ENCODE measurements around the gene BDH1.
"Not testable (repeated sequence)": the region's sequence is repeated elsewhere in the genome, so short reads cannot be mapped to it uniquely, and the experiment has no call there.

BDH1 gene

GRCh38 chr3:197571074-197571879, 15.5 kb upstream of the BDH1 start:
- H3K4me3 ChIP-seq (ENCODE audit: control insufficient read depth in 1 of 7, extremely low read depth in 1 of 7, insufficient read depth in 4 of 7, low read depth in 2 of 7, low read length in 6 of 7); H3K4me1 ChIP-seq (ENCODE audit: control extremely low read depth in 1 of 4, control insufficient read depth in 4 of 4, insufficient read depth in 4 of 4, low read length in 3 of 4); DNase-seq; CTCF ChIA-PET; H3K27ac ChIP-seq (ENCODE audit: insufficient read depth in 1 of 2, low read depth in 1 of 2, low read length in 2 of 2, poor library complexity in 1 of 2, severe bottlenecking in 2 of 2); POLR2A ChIA-PET; H3K36me3 ChIP-seq (ENCODE audit: control insufficient read depth in 4 of 4, insufficient read depth in 4 of 4, low read length in 3 of 4); H3K9me3 ChIP-seq (ENCODE audit: control extremely low read depth in 1 of 5, control insufficient read depth in 4 of 5, insufficient read depth in 2 of 5, low read depth in 1 of 5, low read length in 4 of 5); H3K27me3 ChIP-seq (replicated peaks in 2 of 5; ENCODE audit: control insufficient read depth in 4 of 5, insufficient read depth in 5 of 5, low read length in 4 of 5): not testable (repeated sequence)
- WGBS (ENCODE audit: insufficient coverage) = 100% methylated on average over 2 of the region's 4 CpGs

- H3K9me3 ChIP-seq (ENCODE audit: control extremely low read depth in 1 of 5, control insufficient read depth in 4 of 5, insufficient read depth in 2 of 5, low read depth in 1 of 5, low read length in 4 of 5); H3K36me3 ChIP-seq (ENCODE audit: control insufficient read depth in 4 of 4, insufficient read depth in 4 of 4, low read length in 3 of 4); H3K27ac ChIP-seq (ENCODE audit: insufficient read depth in 1 of 2, low read depth in 1 of 2, low read length in 2 of 2, poor library complexity in 1 of 2, severe bottlenecking in 2 of 2); POLR2A ChIA-PET; H3K4me1 ChIP-seq (ENCODE audit: control extremely low read depth in 1 of 4, control insufficient read depth in 4 of 4, insufficient read depth in 4 of 4, low read length in 3 of 4); DNase-seq; CTCF ChIA-PET; H3K4me3 ChIP-seq (ENCODE audit: control insufficient read depth in 1 of 7, extremely low read depth in 1 of 7, insufficient read depth in 4 of 7, low read depth in 2 of 7, low read length in 6 of 7); H3K27me3 ChIP-seq (replicated peaks in 2 of 5; ENCODE audit: control insufficient read depth in 4 of 5, insufficient read depth in 5 of 5, low read length in 4 of 5): not testable (repeated sequence)
- no CpG with 5 or more reads among the region's 2 CpGs for WGBS (ENCODE audit: insufficient coverage)
Observed at GRCh38 chr3:197569433-197569832, 13.7 kb upstream of the BDH1 start.

DNA sequence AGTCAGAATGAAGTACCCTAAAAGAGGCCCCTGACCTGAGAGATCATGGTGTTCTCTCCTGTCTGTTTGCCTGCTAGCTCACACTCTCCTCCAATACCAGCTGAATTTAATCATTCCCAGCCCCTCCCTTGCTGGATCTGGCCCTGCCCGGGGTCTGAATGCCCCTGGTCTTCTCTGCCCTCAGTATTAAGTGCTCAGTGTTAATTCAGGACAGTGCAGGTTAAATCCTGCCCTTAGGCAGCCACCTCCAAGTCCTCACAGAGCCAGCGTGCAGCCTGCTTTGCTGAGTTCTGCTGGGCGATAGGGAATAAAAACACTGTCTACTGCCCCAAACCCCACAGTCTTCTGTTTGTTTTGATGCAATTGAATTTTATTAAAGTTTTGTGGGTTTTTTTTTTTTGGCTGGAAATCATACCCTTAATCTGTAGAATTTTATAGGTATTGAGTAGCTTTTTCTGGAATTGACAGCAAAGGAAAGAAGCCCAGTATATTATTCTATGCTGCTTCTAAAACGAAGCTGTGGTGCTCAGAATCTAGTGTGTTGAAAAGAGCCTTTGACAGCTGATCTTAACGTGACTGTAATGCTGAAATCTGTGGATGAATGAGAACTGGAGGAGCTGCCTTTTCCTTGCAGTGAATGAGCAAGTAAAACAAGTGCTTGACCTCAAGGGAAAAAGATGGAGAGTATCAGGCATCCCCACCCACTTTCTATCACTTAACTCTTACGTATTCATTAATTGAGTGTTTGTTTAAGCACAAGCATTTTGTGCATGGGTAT, 12.3 kb upstream of the BDH1 start:
- ChIA-PET CTCF (interaction anchor here (0.6 to 2.1 kb wide), 2 partner anchors 9 to 31 kb away, joined by 3 to 7 read pairs; no protein-coding TSS in a partner anchor), POLR2A (no interaction called here)
- H3K27ac ChIP-seq (ENCODE audit: insufficient read depth in 1 of 2, low read depth in 1 of 2, low read length in 2 of 2, poor library complexity in 1 of 2, severe bottlenecking in 2 of 2) = no peak overlapping the region
- no peak overlapping the region for H3K4me3 ChIP-seq (ENCODE audit: control insufficient read depth in 1 of 7, extremely low read depth in 1 of 7, insufficient read depth in 4 of 7, low read depth in 2 of 7, low read length in 6 of 7)
- WGBS (ENCODE audit: insufficient coverage) = 87% methylated on average over 3 of the region's 6 CpGs
- no peaks in the 10 kb centered on the region for H3K27me3 ChIP-seq (replicated peaks in 2 of 5; ENCODE audit: control insufficient read depth in 4 of 5, insufficient read depth in 5 of 5, low read length in 4 of 5)
- peaks cover 0 to 9% (median 0%) of the 10 kb centered on the region in 5 experiments for H3K9me3 ChIP-seq (ENCODE audit: control extremely low read depth in 1 of 5, control insufficient read depth in 4 of 5, insufficient read depth in 2 of 5, low read depth in 1 of 5, low read length in 4 of 5)
- DNase-seq = no peak
- no peaks in the 10 kb centered on the region for H3K4me1 ChIP-seq (ENCODE audit: control extremely low read depth in 1 of 4, control insufficient read depth in 4 of 4, insufficient read depth in 4 of 4, low read length in 3 of 4)
- H3K36me3 ChIP-seq (ENCODE audit: control insufficient read depth in 4 of 4, insufficient read depth in 4 of 4, low read length in 3 of 4) = no peaks in the 10 kb centered on the region

DNA sequence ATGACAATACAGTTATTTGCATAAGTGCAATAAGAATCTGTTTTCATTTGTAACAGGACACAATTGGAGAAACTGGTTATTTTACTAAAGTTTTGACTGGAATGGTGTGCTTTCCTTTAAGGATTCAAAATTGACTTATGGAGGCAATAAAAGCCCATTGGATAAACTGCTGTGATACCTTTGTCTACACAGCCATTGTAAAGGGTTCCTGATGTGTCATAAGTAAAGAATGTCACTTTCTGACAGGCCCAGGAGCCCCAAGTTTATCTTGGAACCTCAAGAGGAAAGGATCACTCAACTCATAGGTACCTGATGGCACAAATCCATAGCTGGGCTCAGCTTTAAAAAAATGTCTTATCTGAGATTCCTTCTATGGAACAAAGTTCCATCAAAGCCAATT, 10.4 kb upstream of the BDH1 start:
- ChIA-PET CTCF (interaction anchor here (2.1 kb wide), 1 partner anchor 33 kb away, joined by 7 read pairs; no protein-coding TSS in a partner anchor), POLR2A (interaction anchor here (0.6 kb wide), 1 partner anchor 175 kb away, joined by 3 read pairs; no protein-coding TSS in a partner anchor)
- H3K27ac ChIP-seq (ENCODE audit: insufficient read depth in 1 of 2, low read depth in 1 of 2, low read length in 2 of 2, poor library complexity in 1 of 2, severe bottlenecking in 2 of 2); DNase-seq; H3K27me3 ChIP-seq (replicated peaks in 2 of 5; ENCODE audit: control insufficient read depth in 4 of 5, insufficient read depth in 5 of 5, low read length in 4 of 5); H3K9me3 ChIP-seq (ENCODE audit: control extremely low read depth in 1 of 5, control insufficient read depth in 4 of 5, insufficient read depth in 2 of 5, low read depth in 1 of 5, low read length in 4 of 5); H3K36me3 ChIP-seq (ENCODE audit: control insufficient read depth in 4 of 4, insufficient read depth in 4 of 4, low read length in 3 of 4); H3K4me3 ChIP-seq (ENCODE audit: control insufficient read depth in 1 of 7, extremely low read depth in 1 of 7, insufficient read depth in 4 of 7, low read depth in 2 of 7, low read length in 6 of 7); H3K4me1 ChIP-seq (ENCODE audit: control extremely low read depth in 1 of 4, control insufficient read depth in 4 of 4, insufficient read depth in 4 of 4, low read length in 3 of 4): not testable (repeated sequence)

DNA sequence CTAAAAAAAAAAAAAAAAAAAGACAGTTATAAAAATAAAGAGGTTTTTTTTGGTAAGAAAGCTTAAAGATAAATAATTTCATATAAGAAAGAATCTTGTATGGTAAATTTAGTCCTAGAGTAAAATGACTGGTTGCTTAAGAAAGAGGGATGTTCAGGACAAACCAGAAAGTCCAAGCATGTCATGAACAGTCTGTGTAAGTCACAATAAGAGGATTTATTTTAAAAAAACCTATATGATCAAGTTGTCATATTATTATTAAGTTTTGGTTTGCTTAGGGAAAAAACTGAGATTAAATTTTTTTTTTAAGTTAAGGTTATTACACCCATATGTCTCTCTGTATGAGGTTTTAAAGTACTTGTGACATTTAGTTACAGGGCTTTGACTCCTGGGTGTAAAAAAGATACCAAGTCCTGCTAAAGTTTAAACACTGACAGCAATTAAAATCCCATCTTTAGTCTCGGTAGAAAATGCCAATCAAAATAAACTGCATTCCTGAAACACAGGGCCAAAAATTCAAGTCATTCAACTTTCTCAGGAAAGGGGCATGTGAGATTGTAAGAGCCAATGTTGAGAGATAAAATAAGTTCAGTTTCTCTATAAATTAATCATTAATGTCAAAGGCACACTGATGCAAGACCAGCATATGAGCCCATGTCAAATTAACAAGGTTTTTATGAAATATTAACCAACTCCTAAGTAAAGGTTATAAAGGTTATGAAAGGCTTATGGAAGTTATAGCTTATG, 8.5 kb upstream of the BDH1 start:
- CTCF ChIA-PET = no interaction called here
- Histone ChIP-seq H3K4me1 (ENCODE audit: control extremely low read depth in 1 of 4, control insufficient read depth in 4 of 4, insufficient read depth in 4 of 4, low read length in 3 of 4) (no peaks in the 10 kb centered on the region), H3K27ac (ENCODE audit: insufficient read depth in 1 of 2, low read depth in 1 of 2, low read length in 2 of 2, poor library complexity in 1 of 2, severe bottlenecking in 2 of 2) (no peak overlapping the region), H3K9me3 (ENCODE audit: control extremely low read depth in 1 of 5, control insufficient read depth in 4 of 5, insufficient read depth in 2 of 5, low read depth in 1 of 5, low read length in 4 of 5) (peaks cover 0 to 6% (median 0%) of the 10 kb centered on the region in 5 experiments), H3K36me3 (ENCODE audit: control insufficient read depth in 4 of 4, insufficient read depth in 4 of 4, low read length in 3 of 4) (no peaks in the 10 kb centered on the region), H3K4me3 (ENCODE audit: control insufficient read depth in 1 of 7, extremely low read depth in 1 of 7, insufficient read depth in 4 of 7, low read depth in 2 of 7, low read length in 6 of 7) (no peak overlapping the region), H3K27me3 (replicated peaks in 2 of 5; ENCODE audit: control insufficient read depth in 4 of 5, insufficient read depth in 5 of 5, low read length in 4 of 5) (peaks cover 0 to 7% (median 0%) of the 10 kb centered on the region in 5 experiments)
- no peak for DNase-seq
- no CpG with 5 or more reads among the region's 1 CpG for WGBS (ENCODE audit: insufficient coverage)
- POLR2A ChIA-PET = no interaction called here

DNA sequence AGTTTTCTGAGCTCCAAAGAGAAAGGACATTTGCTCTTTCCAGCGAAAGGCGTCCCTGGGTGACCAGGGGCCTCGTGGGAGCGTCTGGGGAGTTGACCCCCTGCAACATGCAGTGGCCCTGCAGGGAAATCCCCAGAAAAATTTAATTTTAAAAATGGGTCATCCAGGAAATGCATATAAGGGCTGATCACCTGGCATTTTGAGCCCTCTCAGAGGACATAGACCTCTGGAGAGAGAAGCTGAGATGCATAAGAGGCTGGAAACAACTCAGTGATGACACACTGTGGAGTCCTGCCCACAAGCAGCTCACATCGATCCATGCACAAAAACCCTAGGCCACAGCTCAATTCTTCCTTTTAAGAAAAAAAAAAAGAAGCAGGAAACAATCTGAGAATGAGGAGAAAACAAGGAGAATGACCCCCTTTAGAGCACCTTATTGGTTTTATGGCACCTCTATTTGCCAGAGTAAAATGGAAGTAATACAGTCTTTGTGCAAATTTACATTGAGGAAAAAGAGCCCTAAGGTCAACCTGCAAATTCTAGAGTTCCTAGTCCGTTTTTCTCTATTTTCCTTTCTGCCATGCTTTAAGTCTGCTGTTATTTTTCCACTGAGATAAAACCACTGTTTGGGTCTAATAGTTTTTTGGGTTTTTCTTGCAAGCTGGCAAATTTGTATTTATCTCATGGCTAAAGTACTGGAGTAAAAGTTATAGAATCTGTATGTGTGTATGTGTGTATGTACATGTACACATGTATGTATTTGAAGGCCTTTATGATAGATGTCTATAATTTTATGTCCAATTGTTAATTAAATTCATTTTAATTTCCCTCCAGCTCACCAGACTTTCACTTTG, 6.9 kb upstream of the BDH1 start:
- Histone ChIP-seq H3K4me3 (ENCODE audit: control insufficient read depth in 1 of 7, extremely low read depth in 1 of 7, insufficient read depth in 4 of 7, low read depth in 2 of 7, low read length in 6 of 7) (no peak overlapping the region), H3K27me3 (replicated peaks in 2 of 5; ENCODE audit: control insufficient read depth in 4 of 5, insufficient read depth in 5 of 5, low read length in 4 of 5) (peaks cover 2 to 18% (median 3%) of the 10 kb centered on the region in 5 experiments), H3K9me3 (ENCODE audit: control extremely low read depth in 1 of 5, control insufficient read depth in 4 of 5, insufficient read depth in 2 of 5, low read depth in 1 of 5, low read length in 4 of 5) (peaks cover 0 to 6% (median 0%) of the 10 kb centered on the region in 5 experiments), H3K27ac (ENCODE audit: insufficient read depth in 1 of 2, low read depth in 1 of 2, low read length in 2 of 2, poor library complexity in 1 of 2, severe bottlenecking in 2 of 2) (no peak overlapping the region), H3K36me3 (ENCODE audit: control insufficient read depth in 4 of 4, insufficient read depth in 4 of 4, low read length in 3 of 4) (no peaks in the 10 kb centered on the region), H3K4me1 (ENCODE audit: control extremely low read depth in 1 of 4, control insufficient read depth in 4 of 4, insufficient read depth in 4 of 4, low read length in 3 of 4) (no peaks in the 10 kb centered on the region)
- POLR2A ChIA-PET = interaction anchor here (0.6 kb wide), 1 partner anchor 1431 kb away, joined by 3 read pairs; no protein-coding TSS in a partner anchor
- WGBS (ENCODE audit: insufficient coverage) = 100% methylated on average over 4 of the region's 6 CpGs
- CTCF ChIA-PET = no interaction called here
- DNase-seq = no peak
